ENCODE data around the gene C6orf52.
A peak's percentile ranks its signal among the peaks of the same experiment; 100 is the strongest.

The C6orf52 gene

DNA sequence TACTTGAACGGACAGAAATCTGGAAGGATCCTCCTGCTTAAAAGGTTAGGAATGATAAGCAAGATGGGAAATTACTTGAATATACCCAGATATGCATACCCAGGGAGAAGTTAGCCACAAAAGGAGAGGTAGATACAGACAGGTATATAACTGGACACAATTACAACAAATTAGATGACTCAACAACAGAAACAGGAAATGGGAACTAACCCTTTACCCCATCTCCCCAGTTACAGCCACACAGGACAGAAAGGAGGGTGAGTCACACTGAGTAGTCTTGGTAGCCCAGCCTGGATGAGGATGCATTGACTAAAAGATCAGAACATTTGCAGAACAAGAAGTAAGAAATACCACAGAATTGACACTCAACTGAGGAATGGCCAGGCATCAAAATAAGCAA is 61.2 kb downstream of the C6orf52 start:
- TF ChIP-seq, protein P1, sequence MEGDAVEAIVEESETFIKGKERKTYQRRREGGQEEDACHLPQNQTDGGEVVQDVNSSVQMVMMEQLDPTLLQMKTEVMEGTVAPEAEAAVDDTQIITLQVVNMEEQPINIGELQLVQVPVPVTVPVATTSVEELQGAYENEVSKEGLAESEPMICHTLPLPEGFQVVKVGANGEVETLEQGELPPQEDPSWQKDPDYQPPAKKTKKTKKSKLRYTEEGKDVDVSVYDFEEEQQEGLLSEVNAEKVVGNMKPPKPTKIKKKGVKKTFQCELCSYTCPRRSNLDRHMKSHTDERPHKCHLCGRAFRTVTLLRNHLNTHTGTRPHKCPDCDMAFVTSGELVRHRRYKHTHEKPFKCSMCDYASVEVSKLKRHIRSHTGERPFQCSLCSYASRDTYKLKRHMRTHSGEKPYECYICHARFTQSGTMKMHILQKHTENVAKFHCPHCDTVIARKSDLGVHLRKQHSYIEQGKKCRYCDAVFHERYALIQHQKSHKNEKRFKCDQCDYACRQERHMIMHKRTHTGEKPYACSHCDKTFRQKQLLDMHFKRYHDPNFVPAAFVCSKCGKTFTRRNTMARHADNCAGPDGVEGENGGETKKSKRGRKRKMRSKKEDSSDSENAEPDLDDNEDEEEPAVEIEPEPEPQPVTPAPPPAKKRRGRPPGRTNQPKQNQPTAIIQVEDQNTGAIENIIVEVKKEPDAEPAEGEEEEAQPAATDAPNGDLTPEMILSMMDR (conservative IDR thresholded peaks at IDR 0.05; ENCODE audit: control insufficient read depth, insufficient read depth, low read depth, low read length) = no peak
- H3K4me3 ChIP-seq (ENCODE audit: control insufficient read depth, low read depth, low read length) = no peak overlapping the region
- peak; percentile 91 for DNase-seq (ENCODE audit: low read depth)

DNA sequence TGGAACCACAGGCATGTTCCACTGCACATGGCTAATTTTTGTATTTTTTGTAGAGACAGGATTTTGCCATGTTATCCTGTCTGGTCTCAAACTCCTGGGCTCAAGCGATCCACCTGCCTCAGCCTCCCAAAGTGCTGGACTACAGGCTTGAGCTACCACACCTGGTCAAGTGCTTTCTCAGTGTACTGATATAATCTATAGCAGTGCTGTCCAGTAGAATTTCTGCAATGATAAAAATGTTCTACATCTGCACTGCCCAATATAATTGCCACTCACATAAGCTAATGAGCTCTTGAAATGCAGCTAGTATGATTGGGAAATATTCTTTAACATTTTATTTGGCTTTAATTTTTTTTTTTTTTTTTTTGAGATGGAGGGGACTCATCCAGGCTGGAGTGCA is 64.2 kb downstream of the C6orf52 start:
- DNase-seq (ENCODE audit: low read depth) = no peak
- TF ChIP-seq, protein P1 (conservative IDR thresholded peaks at IDR 0.05; ENCODE audit: control insufficient read depth, insufficient read depth, low read depth, low read length) = no peak
- no peak overlapping the region for H3K4me3 ChIP-seq (ENCODE audit: control insufficient read depth, low read depth, low read length)

DNA sequence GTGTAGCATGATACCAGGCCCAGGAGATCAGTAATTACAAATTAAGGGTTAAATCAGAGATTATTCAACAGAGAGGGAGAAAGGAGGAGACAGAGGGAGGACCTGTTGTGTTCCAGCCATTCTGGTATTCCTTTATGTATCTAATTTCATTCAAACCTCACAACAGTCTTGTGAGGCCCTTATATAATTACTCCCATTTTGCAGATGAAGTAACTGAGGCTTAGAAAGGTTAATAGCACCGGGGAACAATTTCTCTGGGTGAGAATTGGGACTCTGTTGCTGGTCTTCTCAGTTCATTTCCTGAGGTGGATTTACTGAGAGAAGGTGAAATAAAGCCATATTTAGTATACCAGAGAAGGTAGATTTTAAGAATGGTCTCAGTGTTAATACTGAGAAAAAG is 66.6 kb downstream of the C6orf52 start:
- H3K4me3 ChIP-seq (ENCODE audit: control insufficient read depth, low read depth, low read length) = no peak overlapping the region
- no peak for DNase-seq (ENCODE audit: low read depth)
- TF ChIP-seq, protein P1 (conservative IDR thresholded peaks at IDR 0.05; ENCODE audit: control insufficient read depth, insufficient read depth, low read depth, low read length) = no peak

DNA sequence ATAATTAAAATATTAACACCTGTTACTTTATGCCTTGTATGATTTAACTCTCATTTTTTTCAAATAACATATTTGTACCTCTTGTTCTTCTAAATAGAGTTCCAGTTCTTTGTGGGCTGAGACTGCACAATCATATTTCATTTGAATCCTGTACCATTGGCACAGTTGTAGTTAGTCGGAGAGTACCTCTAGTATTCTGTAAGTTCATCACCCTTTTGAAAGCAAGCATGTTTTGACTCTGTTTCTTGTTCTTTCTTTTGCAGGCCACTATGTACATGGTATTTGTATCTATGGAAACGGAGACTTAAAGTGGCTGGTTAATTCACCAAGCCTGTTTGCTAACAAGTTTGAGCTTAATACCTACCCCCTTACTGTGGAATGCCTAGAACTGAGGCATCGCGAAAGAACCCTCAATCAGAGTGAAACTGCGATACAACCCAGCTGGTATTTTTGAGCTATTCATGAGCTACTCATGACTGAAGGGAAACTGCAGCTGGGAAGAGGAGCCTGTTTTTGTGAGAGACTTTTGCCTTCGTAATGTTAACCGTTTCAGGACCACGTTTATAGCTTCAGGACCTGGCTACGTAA is 68.2 kb downstream of the C6orf52 start:
- no peak overlapping the region for H3K4me3 ChIP-seq (ENCODE audit: control insufficient read depth, low read depth, low read length)
- TF ChIP-seq, protein P1 (conservative IDR thresholded peaks at IDR 0.05; ENCODE audit: control insufficient read depth, insufficient read depth, low read depth, low read length) = no peak
- no peak for DNase-seq (ENCODE audit: low read depth)

DNA sequence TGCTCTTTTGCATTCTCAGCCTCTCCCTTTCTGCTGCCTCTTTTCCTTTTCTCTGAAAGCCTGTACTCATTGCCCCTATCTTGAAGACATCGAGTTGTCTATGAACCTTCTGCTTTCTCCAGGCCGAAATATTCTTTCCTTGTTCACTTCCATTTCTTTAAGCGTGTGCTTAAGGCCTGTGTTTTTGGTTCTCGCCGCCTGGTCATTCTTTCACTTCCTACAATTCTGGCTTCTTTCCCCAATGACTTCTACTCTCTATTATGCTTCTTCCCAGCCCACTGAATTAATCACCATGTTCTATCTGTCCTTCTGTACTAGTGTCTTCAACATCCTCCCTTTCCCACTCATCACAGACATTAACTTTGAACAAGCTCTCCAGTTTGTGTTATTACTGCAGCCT is 69.6 kb downstream of the C6orf52 start:
- no peak for DNase-seq (ENCODE audit: low read depth)
- no peak overlapping the region for H3K4me3 ChIP-seq (ENCODE audit: control insufficient read depth, low read depth, low read length)
- TF ChIP-seq, protein P1 (conservative IDR thresholded peaks at IDR 0.05; ENCODE audit: control insufficient read depth, insufficient read depth, low read depth, low read length) = no peak

DNA sequence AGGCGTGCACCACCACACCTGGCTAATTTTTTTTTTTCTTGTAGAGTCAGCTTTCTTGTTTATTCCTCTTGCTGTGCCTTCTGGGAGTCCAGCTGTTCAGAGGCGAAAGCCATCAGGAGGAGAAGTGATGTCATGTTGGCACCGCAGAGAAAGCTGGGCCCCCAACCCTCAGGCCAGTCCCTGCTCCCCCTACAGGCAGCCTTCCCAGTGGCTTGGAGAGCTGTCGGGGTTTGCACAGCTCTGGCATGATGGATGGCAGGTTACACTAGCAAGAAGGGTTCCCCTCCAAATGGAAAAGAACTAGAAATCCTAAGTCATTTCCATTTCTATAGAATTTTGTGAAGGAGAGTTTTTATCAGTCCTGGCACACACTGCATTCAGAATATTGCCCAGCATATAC is 72.6 kb downstream of the C6orf52 start:
- no peak overlapping the region for H3K4me3 ChIP-seq (ENCODE audit: control insufficient read depth, low read depth, low read length)
- DNase-seq (ENCODE audit: low read depth) = no peak
- TF ChIP-seq, protein P1 (conservative IDR thresholded peaks at IDR 0.05; ENCODE audit: control insufficient read depth, insufficient read depth, low read depth, low read length) = no peak

Measured in fibroblast of mammary gland (primary cell).